ENCODE measurements around the gene STXBP5L. TPM values are rescaled to one million over a fixed set of nuclear protein-coding genes. Genes with fewer than 3 reads are reported as not detected.
"Not testable (repeated sequence)": the region's sequence is repeated elsewhere in the genome, so short reads cannot be mapped to it uniquely, and the experiment has no call there.

Gene STXBP5L
- total RNA-seq, 2 experiments from 2014 or later = not detected

DNA sequence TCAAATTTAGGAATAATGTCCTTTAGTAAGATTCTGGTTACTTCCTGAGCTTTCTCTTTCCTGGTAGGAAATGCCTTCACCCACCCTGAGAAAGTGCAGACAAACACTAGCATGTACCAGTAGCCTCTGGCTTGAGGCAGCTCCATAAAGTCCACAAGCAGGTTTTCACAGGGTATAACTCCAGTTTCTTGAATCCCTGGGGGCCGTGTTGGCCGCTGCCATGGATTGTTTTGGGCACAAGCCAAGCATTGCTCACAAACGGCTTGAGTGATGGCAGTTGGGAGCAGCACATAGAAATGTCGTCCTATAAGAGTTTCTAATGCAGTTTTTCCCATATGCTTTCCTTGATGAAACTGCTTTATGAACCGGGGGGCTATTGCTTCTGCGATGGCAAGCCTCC lies 164.1 kb downstream of the STXBP5L start:
- Mint-ChIP-seq H3K27ac (no peak overlapping the region), H3K27me3 (no peaks in the 10 kb centered on the region), H3K4me1 (ENCODE audit: low read depth) (no peaks in the 10 kb centered on the region), H3K4me3 (no peak overlapping the region), H3K9me3 (peaks cover 2% of the 10 kb centered on the region), H3K36me3 (ENCODE audit: low read depth) (no peaks in the 10 kb centered on the region)
- ChIA-PET POLR2A (no interaction called here), CTCF (no interaction called here)
- TF ChIP-seq, protein P1, sequence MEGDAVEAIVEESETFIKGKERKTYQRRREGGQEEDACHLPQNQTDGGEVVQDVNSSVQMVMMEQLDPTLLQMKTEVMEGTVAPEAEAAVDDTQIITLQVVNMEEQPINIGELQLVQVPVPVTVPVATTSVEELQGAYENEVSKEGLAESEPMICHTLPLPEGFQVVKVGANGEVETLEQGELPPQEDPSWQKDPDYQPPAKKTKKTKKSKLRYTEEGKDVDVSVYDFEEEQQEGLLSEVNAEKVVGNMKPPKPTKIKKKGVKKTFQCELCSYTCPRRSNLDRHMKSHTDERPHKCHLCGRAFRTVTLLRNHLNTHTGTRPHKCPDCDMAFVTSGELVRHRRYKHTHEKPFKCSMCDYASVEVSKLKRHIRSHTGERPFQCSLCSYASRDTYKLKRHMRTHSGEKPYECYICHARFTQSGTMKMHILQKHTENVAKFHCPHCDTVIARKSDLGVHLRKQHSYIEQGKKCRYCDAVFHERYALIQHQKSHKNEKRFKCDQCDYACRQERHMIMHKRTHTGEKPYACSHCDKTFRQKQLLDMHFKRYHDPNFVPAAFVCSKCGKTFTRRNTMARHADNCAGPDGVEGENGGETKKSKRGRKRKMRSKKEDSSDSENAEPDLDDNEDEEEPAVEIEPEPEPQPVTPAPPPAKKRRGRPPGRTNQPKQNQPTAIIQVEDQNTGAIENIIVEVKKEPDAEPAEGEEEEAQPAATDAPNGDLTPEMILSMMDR (IDR thresholded peaks at IDR 0.05) = no peak
- intact Hi-C loops (cut with micrococcal nuclease) = no loop called here
- DNase-seq (no peak), ATAC-seq (no peak)

- Mint-ChIP-seq H3K4me3 (no peak overlapping the region), H3K27me3 (no peaks in the 10 kb centered on the region), H3K27ac (no peak overlapping the region), H3K4me1 (ENCODE audit: low read depth) (no peaks in the 10 kb centered on the region), H3K36me3 (ENCODE audit: low read depth) (no peaks in the 10 kb centered on the region), H3K9me3 (peaks cover 2% of the 10 kb centered on the region)
- ATAC-seq (no peak), DNase-seq (no peak)
- CTCF ChIA-PET = no interaction called here
- POLR2A ChIA-PET = no interaction called here
- intact Hi-C loops (cut with micrococcal nuclease) = no loop called here
- TF ChIP-seq, protein P1 (IDR thresholded peaks at IDR 0.05) = no peak
These were observed 165.0 kb downstream of the STXBP5L start for GRCh38 chr3:121073011-121073410.

GRCh38 chr3:121075191-121075590 lies 167.2 kb downstream of the STXBP5L start:
- POLR2A ChIA-PET = no interaction called here
- Mint-ChIP-seq H3K9me3 (peaks cover 2% of the 10 kb centered on the region), H3K4me3 (no peak overlapping the region), H3K36me3 (ENCODE audit: low read depth) (no peaks in the 10 kb centered on the region), H3K4me1 (ENCODE audit: low read depth) (no peaks in the 10 kb centered on the region), H3K27me3 (no peaks in the 10 kb centered on the region), H3K27ac (no peak overlapping the region)
- CTCF ChIA-PET = no interaction called here
- no peak for ATAC-seq
- no peak for DNase-seq
- intact Hi-C loops (cut with micrococcal nuclease) = no loop called here
- TF ChIP-seq, protein P1 (IDR thresholded peaks at IDR 0.05) = no peak

DNA sequence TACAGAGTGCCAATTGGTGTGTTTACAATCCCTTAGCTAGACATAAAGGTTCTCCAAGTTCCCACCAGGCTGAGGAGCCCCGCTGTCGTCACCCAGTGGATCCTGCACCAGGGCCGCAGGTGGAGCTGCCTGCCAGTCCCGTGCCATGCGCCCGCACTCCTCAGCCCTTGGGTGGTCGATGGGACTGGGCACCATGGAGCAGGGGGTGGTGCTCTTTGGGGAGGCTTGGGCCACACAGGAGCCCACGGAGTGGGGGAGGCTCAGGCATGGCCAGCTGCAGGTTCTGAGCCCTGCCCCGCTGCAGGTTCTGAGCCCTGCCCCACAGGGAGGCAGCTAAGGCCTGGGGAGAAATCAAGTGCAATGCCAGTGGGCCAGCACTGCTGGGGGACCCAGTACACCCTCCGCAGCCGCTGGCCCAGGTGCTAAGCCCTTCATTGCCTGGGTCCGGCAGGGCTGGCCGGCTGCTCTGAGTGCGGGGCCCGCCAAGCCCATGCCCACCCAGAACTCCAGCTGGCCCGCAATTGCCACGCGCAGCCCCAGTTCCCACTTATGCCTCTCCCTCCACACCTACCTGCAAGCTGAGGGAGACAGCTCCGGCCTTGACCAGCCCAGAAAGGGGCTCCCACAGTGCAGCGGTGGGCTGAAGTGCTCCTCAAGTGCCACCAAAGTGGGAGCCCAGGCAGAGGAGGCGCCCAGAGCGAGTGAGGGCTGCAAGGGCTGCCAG lies 170.5 kb downstream of the STXBP5L start:
- ATAC-seq; intact Hi-C loops (cut with micrococcal nuclease); H3K27ac Mint-ChIP-seq; H3K4me3 Mint-ChIP-seq; H3K4me1 Mint-ChIP-seq (ENCODE audit: low read depth); H3K9me3 Mint-ChIP-seq; POLR2A ChIA-PET; H3K27me3 Mint-ChIP-seq; CTCF ChIA-PET; DNase-seq; H3K36me3 Mint-ChIP-seq (ENCODE audit: low read depth): not testable (repeated sequence)

GRCh38 chr3:121096953-121097352 lies 188.9 kb downstream of the STXBP5L start:
- Mint-ChIP-seq H3K27ac (no peak overlapping the region), H3K4me3 (no peak overlapping the region), H3K27me3 (no peaks in the 10 kb centered on the region), H3K36me3 (ENCODE audit: low read depth) (no peaks in the 10 kb centered on the region), H3K4me1 (ENCODE audit: low read depth) (no peaks in the 10 kb centered on the region), H3K9me3 (peaks cover 6% of the 10 kb centered on the region)
- intact Hi-C loops (cut with micrococcal nuclease) = no loop called here
- ATAC-seq = no peak
- TF ChIP-seq, protein P1 (IDR thresholded peaks at IDR 0.05) = no peak
- POLR2A ChIA-PET = no interaction called here
- no peak for DNase-seq
- CTCF ChIA-PET = no interaction called here

DNA sequence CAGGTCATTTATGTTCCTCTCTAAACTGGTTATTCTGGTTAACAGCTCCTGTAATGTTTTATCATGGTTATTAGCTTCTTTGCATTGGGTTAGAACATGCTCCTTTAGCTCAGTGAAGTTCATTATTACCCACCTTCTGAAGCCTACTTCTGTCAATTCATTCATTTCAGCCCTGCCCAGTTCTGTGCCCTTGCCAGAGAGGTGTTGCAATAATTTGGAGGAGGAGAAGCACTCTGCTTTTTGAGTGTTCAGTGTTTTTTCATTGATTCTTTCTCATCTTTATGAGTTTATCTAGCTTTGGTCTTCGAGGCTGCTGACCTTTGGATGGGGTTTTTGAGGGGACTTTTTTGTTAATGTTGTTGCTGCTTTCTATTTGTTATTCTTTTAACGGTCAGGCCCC lies 203.1 kb downstream of the STXBP5L start:
- H3K27ac Mint-ChIP-seq; CTCF ChIA-PET; intact Hi-C loops (cut with micrococcal nuclease); DNase-seq; H3K36me3 Mint-ChIP-seq (ENCODE audit: low read depth); POLR2A ChIA-PET; H3K27me3 Mint-ChIP-seq; H3K9me3 Mint-ChIP-seq; ATAC-seq; H3K4me1 Mint-ChIP-seq (ENCODE audit: low read depth); H3K4me3 Mint-ChIP-seq: not testable (repeated sequence)

All from activated CD8-positive, alpha-beta T cell treated with anti-CD3 and anti-CD28 coated beads for 36 hours (primary cell).